ENCODE measurements around the gene TTC39C.

TTC39C gene

GRCh38 chr18:23992089-23992940 lies 22.2 kb upstream of the TTC39C start:
- Histone ChIP-seq H3K4me3 (no peak overlapping the region), H3K27ac (no peak overlapping the region)
- TF ChIP-seq CTCF (IDR thresholded peaks at IDR 0.05), result no peak
- DNase-seq (ENCODE audit: low spot score), result no peak

GRCh38 chr18:23992941-23993280 lies 21.6 kb upstream of the TTC39C start:
- H3K4me3 ChIP-seq, result no peak overlapping the region
- TF ChIP-seq CTCF (IDR thresholded peaks at IDR 0.05), result no peak
- no peak overlapping the region for H3K27ac ChIP-seq
- no peak for DNase-seq (ENCODE audit: low spot score)

- DNase-seq (ENCODE audit: low spot score), result no peak
- peak overlapping the region in 1 of 2 donors; percentile 7 for H3K27ac ChIP-seq
- no peak overlapping the region for H3K4me3 ChIP-seq
- no peak for TF ChIP-seq CTCF (IDR thresholded peaks at IDR 0.05)
Measured at GRCh38 chr18:23994361-23994902, 20.1 kb upstream of the TTC39C start.

GRCh38 chr18:23995180-23995579 lies 19.4 kb upstream of the TTC39C start:
- Histone ChIP-seq H3K27ac (no peak overlapping the region), H3K4me3 (no peak overlapping the region)
- DNase-seq (ENCODE audit: low spot score), result no peak
- TF ChIP-seq CTCF (IDR thresholded peaks at IDR 0.05), result no peak

GRCh38 chr18:23998018-23998417 lies 16.5 kb upstream of the TTC39C start:
- no peak for TF ChIP-seq CTCF (IDR thresholded peaks at IDR 0.05)
- DNase-seq (ENCODE audit: low spot score), result no peak
- Histone ChIP-seq H3K27ac (no peak overlapping the region), H3K4me3 (no peak overlapping the region)

GRCh38 chr18:23998820-23999219 lies 15.7 kb upstream of the TTC39C start:
- Histone ChIP-seq H3K27ac (no peak overlapping the region), H3K4me3 (no peak overlapping the region)
- no peak for DNase-seq (ENCODE audit: low spot score)
- TF ChIP-seq CTCF (IDR thresholded peaks at IDR 0.05), result no peak
